ENCODE results near the gene KLK15. TPM values are rescaled to one million over a fixed set of nuclear protein-coding genes. Genes with fewer than 3 reads are reported as not detected.

The KLK15 gene
- total and polyA plus RNA-seq, 2 of the 13 experiments (the other 11 are each of a cell fraction or from before 2014, with no cell fraction given): not detected

GRCh38 chr19:50796128-50796633, 37.2 kb downstream of the KLK15 start:
- Histone ChIP-seq H3K9me3 (ENCODE audit: low read length) (no peaks in the 10 kb centered on the region), H3K27ac (ENCODE audit: extremely low read length, insufficient read depth, low read length) (no peak overlapping the region), H3K4me3 (replicated peaks in 1 of 3; ENCODE audit: insufficient read depth in 1 of 3, low read depth in 2 of 3, low read length in 3 of 3) (no peak overlapping the region), H2AFZ (ENCODE audit: low read length) (no peak overlapping the region), H3K36me3 (replicated peaks in 1 of 2; ENCODE audit: control insufficient read depth in 1 of 2, insufficient read depth in 2 of 2, low read length in 2 of 2) (peaks cover 23 to 36% of the 10 kb centered on the region in 2 experiments), H4K20me1 (ENCODE audit: insufficient read depth, low read length) (peaks cover 38% of the 10 kb centered on the region), H3K9ac (ENCODE audit: insufficient read depth, low read depth, low read length) (no peak overlapping the region), H3K4me2 (ENCODE audit: low read depth, low read length) (no peak overlapping the region), H3K4me1 (ENCODE audit: insufficient read depth, low read length) (peaks cover 27% of the 10 kb centered on the region), H3K27me3 (ENCODE audit: control insufficient read depth in 1 of 2, insufficient read depth in 2 of 2, low read length in 2 of 2) (no peaks in the 10 kb centered on the region; a peak in 1 of 5 replicates), H3K79me2 (ENCODE audit: insufficient read depth, low read length) (peaks cover 10% of the 10 kb centered on the region)
- DNase-seq (ENCODE audit: low spot score) (peak; percentile 46), ATAC-seq (peak; percentile 9), FAIRE-seq (no peak)
- ChIA-PET CTCF (ENCODE audit: low intra/inter-chr PET ratio, low total read pairs) (no interaction called here), POLR2A (interaction anchor here (2.6 kb wide), 1 partner anchor 8 kb away, joined by 27 read pairs; no protein-coding TSS in a partner anchor)
- BruUV-seq (replicated peaks): no TSS peak
- intact Hi-C loops (cut with micrococcal nuclease; ENCODE audit: unreplicated experiment) (no loop called here), in situ Hi-C loops (cut with HindIII; ENCODE audit: extremely low pct_ligation_motif_present, low pct_unique_long_range_greater_than_20kb) (loop anchor here (25.0 kb wide), 1 partner anchor 434 kb away; the partner anchor contains the start of gene NAPSA)
- WGBS (ENCODE audit: low lambda C conversion rate): 92% methylated on average over 4 of the region's 9 CpGs
- TF ChIP-seq RORA (CRISPR knock-in tag; IDR thresholded peaks at IDR 0.05) (no peak), AGO2 (optimal IDR thresholded peaks at IDR 0.05; ENCODE audit: low read depth, low read length) (peak; percentile 41), ZNF747 (CRISPR knock-in tag; IDR thresholded peaks at IDR 0.05; ENCODE audit: borderline replicate concordance) (no peak), PRDM15 (CRISPR knock-in tag; IDR thresholded peaks at IDR 0.05) (no peak), HNRNPH1 (optimal IDR thresholded peaks at IDR 0.05; ENCODE audit: low read depth, low read length) (no peak), KAT2B (IDR thresholded peaks at IDR 0.05; ENCODE audit: borderline replicate concordance, low read depth, low read length) (no peak), GATA4 (IDR thresholded peaks at IDR 0.05; ENCODE audit: borderline replicate concordance, low read depth) (no peak), POLR2AphosphoS5 (IDR thresholded peaks at IDR 0.05; ENCODE audit: low read depth, low read length) (peak; percentile 28; the same call in 1 of the 2 replicates), ZBTB2 (CRISPR knock-in tag; IDR thresholded peaks at IDR 0.05; ENCODE audit: low read depth) (no peak), HNF4A (CRISPR knock-in tag; IDR thresholded peaks at IDR 0.05) (peak; percentile 75), HIVEP1 (CRISPR knock-in tag; IDR thresholded peaks at IDR 0.05) (no peak), ZNF121 (CRISPR knock-in tag; IDR thresholded peaks at IDR 0.05) (no peak), MBD4 (IDR thresholded peaks at IDR 0.05; ENCODE audit: borderline replicate concordance, low read length) (no peak), SATB2 (CRISPR knock-in tag; IDR thresholded peaks at IDR 0.05) (no peak), E2F2 (CRISPR knock-in tag; IDR thresholded peaks at IDR 0.05; ENCODE audit: borderline replicate concordance) (no peak), ZNF740 (CRISPR knock-in tag; IDR thresholded peaks at IDR 0.05) (peak; percentile 11; the same call in 1 of the 2 replicates), CTCF (CRISPR knock-in tag; IDR thresholded peaks at IDR 0.05) (peak; percentile 44)
